Cardiac muscle cell (in vitro differentiated cells and primary cell): ENCODE measurements around the gene C9orf78. TPM values are rescaled to one million over a fixed set of nuclear protein-coding genes. Genes with fewer than 3 reads are reported as not detected.

Experiments
- DNase-seq, 2 donors: peaks; one replicate each; pipeline versions ENCODE4 v3.0.0 to v3.0.0-alpha.2; 2010 to 2017; ENCODE audit warnings: low read depth in 1 of 2, low spot score in 1 of 2
- H3K27ac ChIP-seq: fragments of 200-600 bp; sonication (generic); 2 replicates; pipeline ENCODE4 v1.5.1; 2016
- H3K27me3 ChIP-seq: fragments of 200-600 bp; sonication (generic); 2 replicates; pipeline ENCODE4 v1.6.0; 2016; ENCODE audit warnings: control low read depth
- H3K36me3 ChIP-seq: fragments of 200-600 bp; sonication (generic); 2 replicates; pipeline ENCODE4 v1.5.1; 2016; ENCODE audit warnings: control low read depth
- H3K4me1 ChIP-seq: fragments of 200-600 bp; sonication (generic); 2 replicates; pipeline ENCODE4 v1.8.1; 2017; ENCODE audit warnings: low read depth, mild to moderate bottlenecking, mixed run types
- H3K4me3 ChIP-seq: fragments of 200-600 bp; sonication (generic); 2 replicates; pipeline ENCODE4 v1.5.1; 2016; ENCODE audit warnings: mild to moderate bottlenecking
- H3K9me3 ChIP-seq: fragments of 200-600 bp; sonication (generic); 2 replicates; pipeline ENCODE4 v1.5.1; 2017; ENCODE audit warnings: low read depth, mild to moderate bottlenecking, control low read depth
- polyA plus RNA-seq: library from polyadenylated mRNA; unstranded; fragments of >200 nt; fragmentation: Nextera tagmentation; extraction: Ambion mirVana; gene quantifications from 2 replicates; pipeline ENCODE4 v1.2.1, GENCODE V29; 2016
- total RNA-seq: library from RNA; depleted of rRNA; stranded (reverse); fragments of >200 nt; gene quantifications from 2 replicates; pipeline ENCODE4 v1.2.3, GENCODE V29; 2016
- TF ChIP-seq, protein P1 (sequence below): IDR thresholded peaks from 2 replicates; pipeline ENCODE4 v1.5.1; 2012; ENCODE audit warnings: low read depth, mild to moderate bottlenecking, low read length

Gene C9orf78
- total and polyA plus RNA-seq, 2 experiments from 2014 or later = 56.5 to 66.5 TPM

DNA sequence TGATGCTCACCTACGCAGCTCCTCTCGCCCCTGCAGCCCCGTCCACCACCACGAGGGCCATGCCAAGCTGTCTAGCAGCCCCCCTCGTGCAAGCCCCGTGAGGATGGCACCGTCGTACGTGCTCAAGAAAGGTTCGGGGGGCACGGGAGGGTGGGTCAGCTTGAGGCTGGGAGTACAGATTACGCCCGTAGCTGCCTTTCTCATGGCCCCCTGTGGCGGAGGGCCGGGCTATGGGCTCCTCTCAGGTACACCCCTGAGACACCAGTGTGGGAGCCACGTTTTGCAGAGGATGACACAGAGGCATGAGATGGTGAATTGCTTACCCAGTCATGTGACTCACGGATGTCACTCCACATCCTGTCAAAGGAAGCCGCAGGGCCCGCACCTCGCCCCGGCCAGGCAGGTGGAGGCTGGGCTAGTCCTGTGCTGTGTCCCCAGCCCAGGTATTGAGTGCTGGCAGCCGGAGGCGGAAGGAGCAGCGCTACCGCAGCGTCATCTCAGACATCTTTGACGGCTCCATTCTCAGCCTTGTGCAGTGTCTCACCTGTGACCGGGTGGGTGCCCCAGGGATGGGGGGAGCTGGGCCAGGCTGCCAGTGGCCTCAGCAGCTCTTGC, 33.9 kb upstream of the C9orf78 start:
- no peaks in the 10 kb centered on the region for H3K4me1 ChIP-seq

DNA sequence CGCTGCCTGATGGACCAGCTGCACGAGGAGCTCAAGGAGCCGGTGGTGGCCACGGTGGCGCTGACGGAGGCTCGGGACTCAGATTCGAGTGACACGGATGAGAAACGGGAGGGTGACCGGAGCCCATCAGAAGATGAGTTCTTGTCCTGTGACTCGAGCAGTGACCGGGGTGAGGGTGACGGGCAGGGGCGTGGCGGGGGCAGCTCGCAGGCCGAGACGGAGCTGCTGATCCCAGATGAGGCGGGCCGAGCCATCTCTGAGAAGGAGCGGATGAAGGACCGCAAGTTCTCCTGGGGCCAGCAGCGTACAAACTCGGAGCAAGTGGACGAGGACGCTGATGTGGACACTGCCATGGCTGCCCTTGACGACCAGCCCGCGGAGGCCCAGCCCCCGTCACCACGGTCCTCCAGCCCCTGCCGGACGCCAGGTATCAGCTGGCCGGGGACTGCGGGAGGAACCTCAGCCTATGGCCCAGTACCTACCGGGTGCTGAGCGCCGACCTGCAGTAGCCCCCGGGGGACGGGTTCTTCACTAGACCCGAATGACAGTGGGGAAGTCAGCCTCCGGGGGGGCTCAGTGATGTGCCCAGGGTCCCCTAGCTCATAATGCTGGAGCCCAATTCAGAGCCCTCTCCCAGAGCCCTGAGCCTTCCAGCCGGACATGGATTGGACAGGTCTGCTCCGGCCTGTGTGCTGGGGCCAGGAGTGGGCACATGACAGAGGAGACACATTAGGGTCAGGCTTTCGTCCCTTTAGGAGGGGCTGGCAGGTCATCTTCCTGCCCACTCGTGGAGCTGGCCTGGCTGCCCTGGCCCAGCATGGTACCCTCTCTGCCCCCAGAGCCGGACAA, 33.2 kb upstream of the C9orf78 start:
- Histone ChIP-seq H3K36me3 (peaks cover 4% of the 10 kb centered on the region), H3K4me1 (no peaks in the 10 kb centered on the region), H3K27ac (no peak overlapping the region), H3K4me3 (no peak overlapping the region), H3K27me3 (no peaks in the 10 kb centered on the region), H3K9me3 (no peaks in the 10 kb centered on the region)
- no peak for DNase-seq
- TF ChIP-seq, protein P1, sequence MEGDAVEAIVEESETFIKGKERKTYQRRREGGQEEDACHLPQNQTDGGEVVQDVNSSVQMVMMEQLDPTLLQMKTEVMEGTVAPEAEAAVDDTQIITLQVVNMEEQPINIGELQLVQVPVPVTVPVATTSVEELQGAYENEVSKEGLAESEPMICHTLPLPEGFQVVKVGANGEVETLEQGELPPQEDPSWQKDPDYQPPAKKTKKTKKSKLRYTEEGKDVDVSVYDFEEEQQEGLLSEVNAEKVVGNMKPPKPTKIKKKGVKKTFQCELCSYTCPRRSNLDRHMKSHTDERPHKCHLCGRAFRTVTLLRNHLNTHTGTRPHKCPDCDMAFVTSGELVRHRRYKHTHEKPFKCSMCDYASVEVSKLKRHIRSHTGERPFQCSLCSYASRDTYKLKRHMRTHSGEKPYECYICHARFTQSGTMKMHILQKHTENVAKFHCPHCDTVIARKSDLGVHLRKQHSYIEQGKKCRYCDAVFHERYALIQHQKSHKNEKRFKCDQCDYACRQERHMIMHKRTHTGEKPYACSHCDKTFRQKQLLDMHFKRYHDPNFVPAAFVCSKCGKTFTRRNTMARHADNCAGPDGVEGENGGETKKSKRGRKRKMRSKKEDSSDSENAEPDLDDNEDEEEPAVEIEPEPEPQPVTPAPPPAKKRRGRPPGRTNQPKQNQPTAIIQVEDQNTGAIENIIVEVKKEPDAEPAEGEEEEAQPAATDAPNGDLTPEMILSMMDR = no peak

More for the DNA sequence above, 33.9 kb upstream of the C9orf78 start:
- H3K27ac ChIP-seq = no peak overlapping the region
- no peak for DNase-seq
- TF ChIP-seq, protein P1 = no peak
- H3K36me3 ChIP-seq = peaks cover 7% of the 10 kb centered on the region
- no peaks in the 10 kb centered on the region for H3K9me3 ChIP-seq
- no peak overlapping the region for H3K4me3 ChIP-seq
- H3K27me3 ChIP-seq = no peaks in the 10 kb centered on the region

DNA sequence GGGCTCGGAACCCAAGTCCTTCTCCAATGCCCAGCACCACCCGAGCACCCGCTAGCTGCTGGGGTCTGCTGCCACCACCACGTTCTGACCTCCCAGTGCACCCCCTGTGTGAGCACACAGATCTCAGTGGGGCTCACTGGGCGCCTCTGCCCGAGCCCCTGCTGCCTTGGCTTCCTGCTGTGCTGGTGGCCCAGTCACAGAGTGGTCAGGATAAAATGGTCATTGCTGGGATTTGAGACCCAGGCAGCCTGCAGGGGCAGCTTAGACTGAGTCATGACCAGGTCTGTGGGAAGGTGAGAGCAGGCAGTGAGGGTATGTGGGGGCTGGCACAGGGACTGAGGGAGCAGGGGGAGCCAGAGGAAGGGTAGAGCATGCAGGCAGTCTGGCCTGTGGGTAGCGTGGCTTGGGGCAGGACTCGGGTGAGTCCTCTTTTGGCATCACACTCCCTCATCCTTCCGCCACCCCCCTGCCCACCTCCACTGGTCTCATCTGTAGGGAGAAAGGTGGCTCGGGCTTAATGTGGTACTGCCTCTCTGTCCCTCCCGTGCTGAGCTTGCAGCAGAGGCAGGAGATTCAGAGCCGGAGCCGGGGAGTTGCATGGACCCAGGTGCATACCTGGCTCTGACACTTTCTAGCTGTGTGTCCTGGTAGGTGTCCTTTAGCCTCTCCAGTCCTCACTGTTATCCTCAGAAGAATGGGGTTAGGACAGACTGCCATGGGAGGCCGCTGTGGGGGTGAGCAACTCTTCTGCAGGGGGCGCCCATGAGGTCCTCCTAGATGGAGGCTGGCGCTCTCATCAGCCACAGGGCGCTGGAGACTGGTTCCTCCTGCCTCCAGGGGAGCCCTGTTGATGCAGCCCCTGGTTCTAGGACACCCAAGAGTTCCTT, 32.3 kb upstream of the C9orf78 start:
- Histone ChIP-seq H3K4me3 (no peak overlapping the region), H3K36me3 (peaks cover 4% of the 10 kb centered on the region), H3K27me3 (no peaks in the 10 kb centered on the region), H3K27ac (no peak overlapping the region), H3K9me3 (no peaks in the 10 kb centered on the region), H3K4me1 (no peaks in the 10 kb centered on the region)
- TF ChIP-seq, protein P1 = no peak
- no peak for DNase-seq

DNA sequence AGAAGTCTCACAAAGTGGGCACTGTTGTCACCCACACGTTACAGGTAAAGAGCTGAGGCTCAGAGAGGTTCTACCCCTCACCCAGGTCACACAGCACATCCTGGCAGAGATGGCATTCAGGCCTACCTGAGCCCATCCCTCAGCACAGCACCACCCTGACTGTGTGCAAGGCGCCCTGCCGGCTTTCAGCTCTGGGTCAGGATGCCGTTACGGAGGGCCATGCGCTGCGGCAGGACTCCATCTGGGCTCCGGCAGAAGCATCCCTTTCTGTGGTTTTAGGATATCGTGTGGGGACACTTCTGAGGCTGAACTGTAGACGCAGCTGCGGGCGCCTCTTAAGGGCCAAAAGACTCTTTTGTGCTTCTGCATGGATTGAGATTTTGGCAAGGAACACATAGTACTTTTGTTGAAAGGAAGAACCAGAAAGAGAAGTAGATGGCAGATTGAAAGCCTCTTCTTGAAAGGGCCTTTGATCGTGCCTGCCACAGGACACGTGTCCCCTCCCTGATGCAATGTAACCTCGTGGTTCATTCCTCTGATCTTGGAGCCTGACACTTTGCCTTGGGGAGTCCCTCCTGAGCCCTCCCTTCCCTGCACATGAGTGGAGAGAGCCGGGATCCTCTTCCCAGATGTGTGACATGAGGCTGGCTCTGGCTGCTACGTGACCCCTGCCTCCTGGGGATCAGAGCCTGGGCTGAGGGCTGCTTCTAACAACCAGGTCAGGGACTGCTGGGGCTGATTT, 31.5 kb upstream of the C9orf78 start:
- H3K9me3 ChIP-seq = no peaks in the 10 kb centered on the region

More for the DNA sequence above, 31.5 kb upstream of the C9orf78 start:
- Histone ChIP-seq H3K4me1 (no peaks in the 10 kb centered on the region), H3K27ac (no peak overlapping the region), H3K27me3 (no peaks in the 10 kb centered on the region), H3K36me3 (peaks cover 9% of the 10 kb centered on the region), H3K4me3 (no peak overlapping the region)
- TF ChIP-seq, protein P1 = no peak
- no peak for DNase-seq
